ENCODE data around the gene ACER1.

DNA sequence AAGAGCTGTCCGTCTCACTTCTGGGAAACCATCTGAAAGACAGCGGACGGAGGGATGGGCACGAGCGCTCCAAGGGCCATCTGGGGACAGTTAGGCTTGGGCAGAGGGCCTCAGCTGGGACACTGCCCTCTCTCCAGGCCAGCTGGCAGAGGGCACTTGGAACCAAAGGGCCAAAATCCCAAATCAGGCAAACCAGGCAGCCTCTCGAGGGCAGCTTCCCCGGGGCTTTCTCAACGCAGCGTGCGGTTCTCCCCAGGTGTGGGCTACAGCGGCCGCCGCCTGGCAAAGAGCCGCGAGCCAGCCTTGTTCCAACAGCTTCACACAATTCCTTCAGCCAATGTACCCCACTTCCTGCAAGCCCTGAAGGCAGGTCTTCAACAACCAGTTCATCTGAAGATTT, 58.7 kb downstream of the ACER1 start:
- TF ChIP-seq, protein P1, sequence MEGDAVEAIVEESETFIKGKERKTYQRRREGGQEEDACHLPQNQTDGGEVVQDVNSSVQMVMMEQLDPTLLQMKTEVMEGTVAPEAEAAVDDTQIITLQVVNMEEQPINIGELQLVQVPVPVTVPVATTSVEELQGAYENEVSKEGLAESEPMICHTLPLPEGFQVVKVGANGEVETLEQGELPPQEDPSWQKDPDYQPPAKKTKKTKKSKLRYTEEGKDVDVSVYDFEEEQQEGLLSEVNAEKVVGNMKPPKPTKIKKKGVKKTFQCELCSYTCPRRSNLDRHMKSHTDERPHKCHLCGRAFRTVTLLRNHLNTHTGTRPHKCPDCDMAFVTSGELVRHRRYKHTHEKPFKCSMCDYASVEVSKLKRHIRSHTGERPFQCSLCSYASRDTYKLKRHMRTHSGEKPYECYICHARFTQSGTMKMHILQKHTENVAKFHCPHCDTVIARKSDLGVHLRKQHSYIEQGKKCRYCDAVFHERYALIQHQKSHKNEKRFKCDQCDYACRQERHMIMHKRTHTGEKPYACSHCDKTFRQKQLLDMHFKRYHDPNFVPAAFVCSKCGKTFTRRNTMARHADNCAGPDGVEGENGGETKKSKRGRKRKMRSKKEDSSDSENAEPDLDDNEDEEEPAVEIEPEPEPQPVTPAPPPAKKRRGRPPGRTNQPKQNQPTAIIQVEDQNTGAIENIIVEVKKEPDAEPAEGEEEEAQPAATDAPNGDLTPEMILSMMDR (IDR thresholded peaks at IDR 0.05), result no peak
- no peak for TF ChIP-seq POLR2A (IDR thresholded peaks at IDR 0.05)

Measured in uterus (tissue), 2 donors.